NCI-H1105 treated with DMSO at 0.1 percent for 48 hours (cell line): ENCODE measurements around the gene GCGR.

Experiments used
- DNase-seq: peaks from one replicate; lab custom pipeline; 2025; lab: John Stamatoyannopoulos, UW

GCGR gene

GRCh38 chr17:81811705-81812570, 8.0 kb downstream of the GCGR start:
- DNase-seq = no peak

GRCh38 chr17:81812571-81813370, 8.8 kb downstream of the GCGR start:
- DNase-seq = no peak

GRCh38 chr17:81813371-81813684, 9.4 kb downstream of the GCGR start:
- no peak for DNase-seq

GRCh38 chr17:81813861-81814683, 10.1 kb downstream of the GCGR start:
- DNase-seq = no peak

- peak; percentile 26 for DNase-seq
Observed at GRCh38 chr17:81814748-81815645, 11.0 kb downstream of the GCGR start.

- no peak for DNase-seq
Observed at GRCh38 chr17:81815646-81815986, 11.7 kb downstream of the GCGR start.

- DNase-seq = no peak
Observed at GRCh38 chr17:81817758-81818147, 13.8 kb downstream of the GCGR start.

GRCh38 chr17:81819708-81820107, 15.8 kb downstream of the GCGR start:
- no peak for DNase-seq

- no peak for DNase-seq
Observed at GRCh38 chr17:81821147-81821546, 17.2 kb downstream of the GCGR start.

GRCh38 chr17:81821603-81822311, 17.8 kb downstream of the GCGR start:
- no peak for DNase-seq

GRCh38 chr17:81822312-81822637, 18.3 kb downstream of the GCGR start:
- no peak for DNase-seq

GRCh38 chr17:81822996-81823819, 19.3 kb downstream of the GCGR start:
- DNase-seq = no peak

GRCh38 chr17:81823820-81824550, 20.0 kb downstream of the GCGR start:
- DNase-seq = no peak

- DNase-seq = no peak
Observed at GRCh38 chr17:81824595-81824994, 20.6 kb downstream of the GCGR start.

GRCh38 chr17:81825841-81826466, 22.0 kb downstream of the GCGR start:
- DNase-seq = no peak

- no peak for DNase-seq
Observed at GRCh38 chr17:81828656-81829055, 24.7 kb downstream of the GCGR start.

- no peak for DNase-seq
Observed at GRCh38 chr17:81829858-81830257, 25.9 kb downstream of the GCGR start.

- no peak for DNase-seq
Observed at GRCh38 chr17:81831563-81831956, 27.6 kb downstream of the GCGR start.
